Measurements from ENCODE around the gene CACNA1A. TPM values are rescaled to one million over a fixed set of nuclear protein-coding genes. Genes with fewer than 3 reads are reported as not detected.
A peak's percentile ranks its signal among the peaks of the same experiment; 100 is the strongest.

The CACNA1A gene
- total RNA-seq, 2 experiments from 2014 or later = 1.4 to 2.1 TPM

DNA sequence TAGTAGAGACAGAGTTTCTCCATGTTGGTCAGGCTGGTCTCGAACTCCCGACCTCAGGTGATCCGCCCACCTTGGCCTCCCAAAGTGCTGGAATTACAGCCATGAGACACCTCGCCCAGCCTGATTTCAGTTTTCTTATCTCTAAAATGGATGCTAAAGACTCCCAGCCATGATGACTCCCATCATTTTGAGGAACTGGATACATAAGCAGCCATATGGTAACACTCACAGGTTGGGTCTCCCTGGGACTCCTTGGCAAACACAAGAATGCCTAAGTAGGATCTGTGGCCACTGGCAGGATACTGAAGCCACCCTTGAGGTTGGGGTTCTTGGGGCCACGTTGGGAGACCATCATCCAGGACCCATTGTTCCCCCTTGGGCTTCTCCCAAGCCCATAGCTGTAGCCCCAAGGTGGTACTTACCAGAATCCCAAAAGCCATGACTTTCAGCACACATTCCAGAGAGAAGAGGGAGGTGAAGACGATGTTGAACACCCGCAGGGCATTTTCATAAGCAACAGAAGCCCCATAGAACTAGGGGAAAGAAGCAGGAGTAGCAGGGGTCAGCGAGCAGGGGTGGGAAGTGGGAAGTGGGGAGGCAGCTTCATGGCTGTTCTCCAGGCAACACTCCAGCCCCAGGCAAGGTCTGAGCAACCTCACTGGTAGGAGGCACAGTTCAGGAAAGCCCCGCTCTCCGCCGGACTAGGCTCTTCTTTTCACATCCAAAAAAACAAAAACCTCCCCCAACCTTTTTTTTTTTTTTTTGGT lies 253.5 kb downstream of the CACNA1A start:
- CTCF ChIA-PET = interaction anchor here (0.7 to 3.5 kb wide), 3 partner anchors 10 to 39 kb away, joined by 3 to 15 read pairs (median 6); no protein-coding TSS in a partner anchor
- H3K4me3 Mint-ChIP-seq = no peak overlapping the region
- no peaks in the 10 kb centered on the region for H3K9me3 Mint-ChIP-seq (ENCODE audit: low read depth)
- H3K27ac Mint-ChIP-seq = no peak overlapping the region
- H3K36me3 Mint-ChIP-seq = no peaks in the 10 kb centered on the region
- ATAC-seq (no peak), DNase-seq (no peak)
- H3K27me3 Mint-ChIP-seq = peaks cover 5% of the 10 kb centered on the region
- H3K4me1 Mint-ChIP-seq = peaks cover 2% of the 10 kb centered on the region

DNA sequence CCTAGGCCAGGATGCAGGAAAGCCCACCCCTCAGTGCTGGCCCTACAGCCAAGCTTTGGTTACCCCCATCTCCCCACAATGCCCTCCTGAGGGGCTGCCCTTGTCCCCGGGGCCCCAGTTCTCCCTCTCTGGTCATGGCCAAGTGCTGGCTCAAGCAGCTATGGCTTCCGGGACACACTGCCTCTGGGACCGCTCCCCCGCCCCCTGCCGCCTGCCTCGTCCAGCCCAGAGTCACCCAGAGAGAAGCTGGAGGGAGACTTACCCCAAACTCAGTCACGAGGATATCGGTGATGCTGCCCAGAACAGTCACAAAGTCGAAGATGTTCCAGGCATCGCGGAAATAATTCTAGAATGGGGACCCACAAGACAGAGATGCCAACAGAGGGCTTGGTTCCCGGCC lies 261.4 kb downstream of the CACNA1A start:
- CTCF ChIA-PET = interaction anchor here (1.5 to 2.0 kb wide), 2 partner anchors 9 to 50 kb away, joined by 6 read pairs; no protein-coding TSS in a partner anchor
- DNase-seq (no peak), ATAC-seq (no peak)
- Mint-ChIP-seq H3K9me3 (ENCODE audit: low read depth) (no peaks in the 10 kb centered on the region), H3K27ac (no peak overlapping the region), H3K4me3 (no peak overlapping the region), H3K4me1 (peaks cover 20% of the 10 kb centered on the region), H3K36me3 (no peaks in the 10 kb centered on the region), H3K27me3 (no peaks in the 10 kb centered on the region)

DNA sequence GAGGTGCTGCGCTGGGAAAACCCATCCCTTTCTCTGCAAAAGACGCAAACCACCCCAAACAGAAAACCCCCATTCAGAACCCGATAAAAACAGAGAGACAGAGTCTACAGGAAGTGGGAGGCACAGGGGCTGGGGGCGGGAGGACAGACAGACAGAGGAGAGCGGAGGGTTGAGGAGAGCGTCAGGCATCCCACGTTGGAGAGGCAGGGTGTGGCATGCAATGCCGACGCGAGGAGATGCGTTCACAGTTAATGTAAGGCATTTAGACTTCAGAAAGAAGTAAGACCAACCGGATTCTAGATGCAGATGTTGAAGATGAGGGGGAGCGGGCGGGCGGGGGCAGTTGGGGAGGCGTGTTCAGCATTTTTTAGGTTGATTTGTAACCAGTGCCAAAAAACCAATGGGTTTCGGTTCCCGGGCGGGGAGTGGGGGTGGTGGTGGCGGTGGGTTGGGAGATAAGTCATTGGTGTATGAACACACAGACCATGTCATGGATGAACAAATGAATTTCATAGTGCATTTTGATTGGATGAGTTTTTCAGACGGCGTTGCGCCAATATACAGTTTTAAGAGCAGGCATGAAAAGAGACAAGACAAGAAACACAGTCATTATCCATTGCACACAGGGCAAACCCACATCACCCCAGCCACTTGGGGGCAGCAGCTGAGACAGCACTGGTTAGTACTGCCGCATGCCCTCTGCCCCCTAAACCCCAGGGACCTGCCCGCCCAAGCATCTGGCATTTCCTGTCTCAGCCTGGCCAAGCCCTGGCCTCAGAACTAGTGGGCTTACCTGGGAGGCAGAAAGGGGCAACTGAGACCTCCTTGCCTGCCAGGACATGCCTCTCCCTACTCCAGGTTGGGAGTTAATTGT lies 264.8 kb downstream of the CACNA1A start:
- peak overlapping the region; percentile 53 for H3K4me3 Mint-ChIP-seq
- H3K27ac Mint-ChIP-seq = peak overlapping the region; percentile 73
- peaks cover 18% of the 10 kb centered on the region for H3K4me1 Mint-ChIP-seq
- DNase-seq (peak; percentile 72), ATAC-seq (peak; percentile 77)
- H3K36me3 Mint-ChIP-seq = no peaks in the 10 kb centered on the region
- CTCF ChIA-PET = interaction anchor here (1.0 to 1.7 kb wide), 3 partner anchors 9 to 47 kb away, joined by 3 to 7 read pairs (median 3); no protein-coding TSS in a partner anchor
- no peaks in the 10 kb centered on the region for H3K9me3 Mint-ChIP-seq (ENCODE audit: low read depth)
- no peaks in the 10 kb centered on the region for H3K27me3 Mint-ChIP-seq

DNA sequence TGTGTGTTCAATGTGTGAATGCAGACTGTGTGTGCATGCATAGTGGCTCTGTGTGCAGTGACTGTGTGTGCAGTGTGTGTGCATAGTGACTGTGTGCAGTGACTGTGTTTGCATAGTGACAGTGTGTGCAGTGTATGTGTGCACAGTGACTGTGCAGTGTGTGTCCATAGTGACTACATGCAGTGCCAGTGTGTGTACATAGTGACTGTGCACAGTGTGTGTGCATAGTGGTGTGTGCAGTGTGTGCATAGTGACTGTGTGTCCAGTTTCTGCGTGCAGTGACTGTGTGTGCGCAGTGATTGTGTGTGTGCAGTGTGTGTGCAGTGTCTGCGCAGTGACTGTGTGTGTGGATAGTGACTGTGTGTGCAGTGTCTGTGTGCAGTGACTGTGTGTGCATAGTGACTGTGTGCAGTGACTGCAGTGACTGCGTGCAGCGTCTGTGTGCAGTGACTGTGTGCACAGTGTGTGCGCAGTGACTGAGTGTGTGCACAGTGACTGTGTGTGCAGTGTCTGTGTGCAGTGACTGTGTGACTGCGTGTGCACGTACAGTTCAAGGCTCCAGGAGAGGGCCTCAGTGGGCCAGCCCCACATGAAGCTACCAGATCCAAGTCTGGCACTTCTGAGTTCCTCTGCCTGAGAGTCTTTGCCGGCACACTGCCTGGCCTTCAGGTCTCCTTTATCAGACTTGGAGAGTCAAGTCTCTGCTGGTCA lies 265.8 kb downstream of the CACNA1A start:
- ATAC-seq (no peak), DNase-seq (no peak)
- CTCF ChIA-PET = interaction anchor here (1.0 to 1.7 kb wide), 2 partner anchors 37 to 46 kb away, joined by 3 to 7 read pairs; no protein-coding TSS in a partner anchor
- peaks cover 18% of the 10 kb centered on the region for H3K4me1 Mint-ChIP-seq
- H3K27me3 Mint-ChIP-seq = no peaks in the 10 kb centered on the region
- peaks cover 4% of the 10 kb centered on the region for H3K9me3 Mint-ChIP-seq (ENCODE audit: low read depth)
- peaks cover 3% of the 10 kb centered on the region for H3K36me3 Mint-ChIP-seq
- peak overlapping the region; percentile 53 for H3K4me3 Mint-ChIP-seq
- peak overlapping the region; percentile 73 for H3K27ac Mint-ChIP-seq

DNA sequence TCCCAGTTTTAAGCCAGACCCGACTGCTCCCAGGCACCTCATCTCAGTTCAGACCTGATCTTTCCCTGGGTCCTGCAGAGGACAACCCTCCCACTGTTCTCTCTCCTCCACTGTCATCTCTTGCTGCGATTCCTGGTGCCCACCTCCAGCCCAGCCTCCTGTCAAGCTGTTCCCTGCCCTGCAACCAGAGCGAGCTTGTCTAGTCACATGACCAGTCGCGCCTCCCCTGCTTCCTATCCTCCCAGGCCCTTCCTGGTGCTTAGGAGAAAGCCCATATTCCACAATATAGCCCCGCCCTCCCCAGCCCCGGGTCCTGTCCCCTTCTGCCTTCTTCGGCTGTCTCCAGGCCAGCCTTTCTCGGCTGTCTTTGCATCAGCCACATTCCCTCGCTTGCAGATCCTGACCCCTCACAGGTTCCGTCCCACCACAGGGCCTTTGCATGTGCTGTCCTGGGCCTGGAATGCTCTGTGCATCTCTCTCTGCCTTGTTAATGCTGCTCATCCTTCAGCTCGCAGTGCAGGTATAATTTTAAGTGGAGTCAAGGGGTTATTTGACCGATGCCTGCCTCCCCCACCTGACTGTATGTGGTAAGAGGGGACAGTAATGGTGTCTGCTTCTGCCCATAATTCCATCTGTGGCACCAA lies 267.3 kb downstream of the CACNA1A start:
- no peaks in the 10 kb centered on the region for H3K27me3 Mint-ChIP-seq
- no peak for DNase-seq
- no peak overlapping the region for H3K27ac Mint-ChIP-seq
- peaks cover 6% of the 10 kb centered on the region for H3K36me3 Mint-ChIP-seq
- H3K4me3 Mint-ChIP-seq = no peak overlapping the region
- ATAC-seq = no peak
- CTCF ChIA-PET = no interaction called here
- H3K9me3 Mint-ChIP-seq (ENCODE audit: low read depth) = peaks cover 6% of the 10 kb centered on the region
- peaks cover 29% of the 10 kb centered on the region for H3K4me1 Mint-ChIP-seq

DNA sequence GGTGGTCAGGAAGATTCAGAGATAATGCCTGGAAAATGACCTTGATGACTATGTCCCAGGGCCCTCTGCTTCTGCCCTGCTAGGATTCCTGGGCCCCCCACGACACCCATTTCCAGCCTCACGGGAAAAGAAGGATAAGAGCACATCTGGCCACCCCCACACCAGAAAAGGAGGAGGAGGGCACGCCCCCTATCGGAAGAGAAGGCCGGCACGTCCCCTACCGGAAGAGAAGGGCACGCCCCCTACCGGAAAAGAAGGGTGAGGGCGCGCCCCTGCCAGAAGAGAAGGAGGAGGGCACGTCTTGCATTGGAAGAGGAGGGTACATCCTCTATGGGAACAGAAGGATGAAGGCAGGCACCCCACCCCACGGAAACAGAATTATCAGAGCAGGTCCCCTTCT lies 271.8 kb downstream of the CACNA1A start:
- peak; percentile 77 for DNase-seq
- peaks cover 14% of the 10 kb centered on the region for H3K4me1 Mint-ChIP-seq
- H3K9me3 Mint-ChIP-seq (ENCODE audit: low read depth) = peaks cover 6% of the 10 kb centered on the region
- peaks cover 6% of the 10 kb centered on the region for H3K36me3 Mint-ChIP-seq
- peak; percentile 87 for ATAC-seq
- H3K4me3 Mint-ChIP-seq = no peak overlapping the region
- H3K27me3 Mint-ChIP-seq = peaks cover 2% of the 10 kb centered on the region
- peak overlapping the region; percentile 75 for H3K27ac Mint-ChIP-seq
- CTCF ChIA-PET = interaction anchor here (0.7 to 1.8 kb wide), 7 partner anchors 8 to 269 kb away, joined by 3 to 5 read pairs (median 3); no protein-coding TSS in a partner anchor

DNA sequence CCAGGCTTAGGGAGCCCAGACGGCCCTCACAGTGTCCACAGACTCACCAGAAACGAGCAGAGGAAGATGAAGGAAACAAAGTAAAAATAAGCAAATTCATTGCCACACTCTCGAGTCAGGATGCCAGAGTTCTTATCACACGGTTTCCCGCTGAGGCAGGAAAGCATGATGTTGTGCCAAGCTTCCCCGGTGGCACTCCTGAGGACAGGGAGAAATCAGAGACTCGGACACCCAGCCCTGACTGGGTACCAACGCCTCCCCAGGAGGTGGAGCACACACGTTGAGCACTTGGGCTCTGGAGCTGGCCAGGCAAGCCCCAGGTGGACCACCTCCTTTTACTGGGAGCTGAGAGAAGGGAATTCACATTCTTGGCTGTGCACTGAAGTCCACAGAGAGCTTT lies 274.6 kb downstream of the CACNA1A start:
- H3K36me3 Mint-ChIP-seq = peaks cover 6% of the 10 kb centered on the region
- H3K27me3 Mint-ChIP-seq = peaks cover 5% of the 10 kb centered on the region
- CTCF ChIA-PET = interaction anchor here (1.0 to 1.2 kb wide), 2 partner anchors 11 to 35 kb away, joined by 3 read pairs; no protein-coding TSS in a partner anchor
- peaks cover 14% of the 10 kb centered on the region for H3K4me1 Mint-ChIP-seq
- no peak overlapping the region for H3K27ac Mint-ChIP-seq
- DNase-seq (no peak), ATAC-seq (no peak)
- peaks cover 6% of the 10 kb centered on the region for H3K9me3 Mint-ChIP-seq (ENCODE audit: low read depth)
- no peak overlapping the region for H3K4me3 Mint-ChIP-seq

DNA sequence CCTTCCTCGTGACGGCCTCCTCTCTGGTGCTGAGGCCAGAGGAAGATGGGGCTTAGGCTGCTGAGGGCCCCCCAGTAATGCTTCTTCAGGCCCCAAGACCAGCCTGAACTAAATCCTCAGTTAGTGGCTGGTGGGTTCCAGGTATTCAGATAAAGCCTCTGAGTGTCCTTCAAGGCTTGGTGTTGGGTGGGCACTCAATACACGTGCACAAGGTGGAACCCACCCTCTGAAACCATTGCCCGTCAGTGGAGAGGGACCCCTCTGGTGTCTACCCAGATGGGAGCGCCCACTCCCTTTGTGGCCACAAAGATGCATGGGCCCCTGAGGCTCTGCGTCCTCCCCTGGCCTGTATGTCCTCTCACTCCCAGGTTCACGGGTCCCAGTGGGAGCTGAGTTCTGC lies 277.0 kb downstream of the CACNA1A start:
- Mint-ChIP-seq H3K4me1 (peaks cover 3% of the 10 kb centered on the region), H3K4me3 (no peak overlapping the region), H3K9me3 (ENCODE audit: low read depth) (no peaks in the 10 kb centered on the region), H3K27ac (no peak overlapping the region), H3K36me3 (no peaks in the 10 kb centered on the region), H3K27me3 (peaks cover 8% of the 10 kb centered on the region)
- CTCF ChIA-PET = no interaction called here
- ATAC-seq (no peak), DNase-seq (no peak)

DNA sequence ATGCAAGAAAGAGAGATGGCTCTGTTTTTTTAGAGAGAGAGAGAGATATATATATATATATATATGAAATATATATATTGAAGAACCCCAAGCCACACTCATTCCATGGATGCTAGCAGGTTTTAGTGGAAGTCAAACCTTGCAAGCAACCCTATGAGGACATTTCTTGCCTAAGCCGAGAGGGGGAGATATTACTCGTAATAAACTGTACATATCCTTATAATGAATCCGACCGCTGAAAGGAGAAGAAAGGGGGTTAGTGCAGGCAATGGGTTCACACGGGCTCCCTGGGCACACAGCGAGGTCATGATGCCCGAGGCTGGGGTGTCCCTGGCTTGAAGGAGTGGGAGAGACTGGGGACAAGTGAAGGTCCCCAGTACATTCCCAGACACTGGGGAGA lies 277.7 kb downstream of the CACNA1A start:
- CTCF ChIA-PET = no interaction called here
- Mint-ChIP-seq H3K4me3 (no peak overlapping the region), H3K9me3 (ENCODE audit: low read depth) (no peaks in the 10 kb centered on the region), H3K36me3 (no peaks in the 10 kb centered on the region), H3K27ac (no peak overlapping the region), H3K27me3 (peaks cover 6% of the 10 kb centered on the region), H3K4me1 (peaks cover 2% of the 10 kb centered on the region)
- DNase-seq (no peak), ATAC-seq (no peak)

DNA sequence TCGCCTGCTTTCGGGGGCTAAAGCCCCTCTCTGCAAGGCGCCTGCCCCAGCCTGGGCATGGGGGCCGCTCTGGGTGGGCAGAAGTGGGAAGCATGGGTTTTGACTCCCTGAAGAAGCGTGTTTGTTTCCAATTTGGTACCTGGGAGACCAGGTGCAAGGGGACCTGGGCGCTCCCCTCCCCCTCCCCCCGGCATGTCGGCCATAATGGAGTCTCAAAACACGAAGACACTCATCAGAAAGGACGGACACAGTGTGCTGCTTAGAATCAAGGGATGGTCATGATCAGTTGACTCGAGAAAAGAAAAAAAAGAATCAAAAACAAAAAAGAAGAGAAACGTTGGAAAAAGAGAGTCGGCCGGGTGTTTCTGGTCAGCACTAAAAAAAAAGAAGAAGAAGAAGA lies 279.3 kb downstream of the CACNA1A start:
- Mint-ChIP-seq H3K27ac (no peak overlapping the region), H3K4me1 (peaks cover 2% of the 10 kb centered on the region), H3K27me3 (peaks cover 6% of the 10 kb centered on the region), H3K4me3 (no peak overlapping the region), H3K9me3 (ENCODE audit: low read depth) (no peaks in the 10 kb centered on the region), H3K36me3 (no peaks in the 10 kb centered on the region)
- DNase-seq (no peak), ATAC-seq (no peak)
- CTCF ChIA-PET = interaction anchor here (1.2 kb wide), 1 partner anchor 32 kb away, joined by 4 read pairs; no protein-coding TSS in a partner anchor

DNA sequence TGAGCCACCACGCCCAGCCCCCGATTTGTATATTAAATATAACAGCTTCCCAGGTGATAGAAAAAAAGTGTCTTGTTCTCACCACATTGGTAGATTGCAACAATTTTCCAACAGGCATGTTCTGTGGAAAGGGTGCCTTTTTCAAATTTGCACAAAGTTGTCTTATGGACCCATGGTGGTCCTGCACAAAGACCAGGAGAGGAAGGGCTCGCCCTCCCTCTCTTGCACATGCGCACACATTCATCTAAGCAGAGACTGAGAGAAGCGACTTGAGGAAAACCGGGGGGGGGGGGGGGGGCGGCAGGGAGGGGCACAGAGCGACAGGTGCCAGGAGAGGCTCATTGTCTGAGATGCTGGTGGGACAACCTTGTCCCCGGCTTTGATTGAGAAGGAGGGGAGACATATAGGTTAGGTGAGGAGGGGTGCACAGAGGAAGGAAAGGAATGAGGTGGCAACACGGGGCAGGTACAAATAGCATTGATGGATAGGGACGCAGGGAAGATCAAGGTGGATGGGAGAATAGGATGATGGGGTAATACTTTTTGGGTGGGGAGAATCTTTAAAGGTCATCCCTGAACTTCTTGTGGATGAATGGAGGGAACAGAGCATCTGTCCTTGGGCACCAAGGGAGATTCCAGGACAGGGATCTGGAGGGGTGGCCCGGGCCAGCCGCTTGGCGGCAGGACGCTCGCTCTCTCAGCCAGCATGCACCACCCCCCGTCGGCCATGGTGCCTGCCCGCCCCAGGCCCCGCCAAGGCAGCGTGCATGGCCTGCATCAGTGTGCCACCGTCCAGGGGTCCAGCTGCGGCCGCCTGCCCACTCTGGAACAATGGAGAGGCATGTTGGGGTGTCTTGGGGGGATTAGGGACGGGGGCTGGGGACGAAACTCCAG lies 280.1 kb downstream of the CACNA1A start:
- peaks cover 6% of the 10 kb centered on the region for H3K27me3 Mint-ChIP-seq
- H3K27ac Mint-ChIP-seq = no peak overlapping the region
- ATAC-seq (no peak), DNase-seq (no peak)
- no peaks in the 10 kb centered on the region for H3K9me3 Mint-ChIP-seq (ENCODE audit: low read depth)
- H3K36me3 Mint-ChIP-seq = no peaks in the 10 kb centered on the region
- H3K4me3 Mint-ChIP-seq = no peak overlapping the region
- peaks cover 2% of the 10 kb centered on the region for H3K4me1 Mint-ChIP-seq
- CTCF ChIA-PET = interaction anchor here (0.5 kb wide), 1 partner anchor 8 kb away, joined by 3 read pairs; no protein-coding TSS in a partner anchor

DNA sequence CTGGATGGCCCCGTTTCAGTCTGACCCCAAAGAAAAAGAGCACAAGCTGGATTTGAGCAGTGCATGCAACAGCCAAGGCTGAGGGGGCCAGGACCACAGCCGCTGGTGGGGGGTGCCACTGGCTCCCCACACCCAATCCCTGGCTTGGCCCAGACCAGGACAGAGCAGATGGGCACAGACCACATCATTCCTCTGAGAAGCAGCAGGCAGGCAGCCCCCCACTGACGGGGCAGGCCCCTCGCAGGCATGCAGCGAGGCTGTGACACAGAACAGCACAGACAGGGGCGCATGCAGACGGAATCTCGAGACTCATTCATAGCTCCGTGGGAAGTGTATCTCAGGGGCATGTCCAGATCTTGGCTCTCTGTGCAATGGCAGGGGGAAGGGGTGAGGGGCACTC lies 281.2 kb downstream of the CACNA1A start:
- H3K27me3 Mint-ChIP-seq = peaks cover 6% of the 10 kb centered on the region
- H3K4me1 Mint-ChIP-seq = peaks cover 5% of the 10 kb centered on the region
- DNase-seq (no peak), ATAC-seq (no peak)
- CTCF ChIA-PET = no interaction called here
- no peak overlapping the region for H3K27ac Mint-ChIP-seq
- no peak overlapping the region for H3K4me3 Mint-ChIP-seq
- H3K9me3 Mint-ChIP-seq (ENCODE audit: low read depth) = no peaks in the 10 kb centered on the region
- H3K36me3 Mint-ChIP-seq = no peaks in the 10 kb centered on the region

Measured in activated CD8-positive, alpha-beta memory T cell treated with anti-CD3 and anti-CD28 coated beads, Interleukin-2, amount 10 ng/mL, durations not matched to agents 7 days and 5 days (primary cell).